Measurements from ENCODE around the gene GMCL2. TPM values are rescaled to one million over a fixed set of nuclear protein-coding genes. Genes with fewer than 3 reads are reported as not detected.

GMCL2 gene
- total RNA-seq, 1 experiment from 2014 or later: not detected

DNA sequence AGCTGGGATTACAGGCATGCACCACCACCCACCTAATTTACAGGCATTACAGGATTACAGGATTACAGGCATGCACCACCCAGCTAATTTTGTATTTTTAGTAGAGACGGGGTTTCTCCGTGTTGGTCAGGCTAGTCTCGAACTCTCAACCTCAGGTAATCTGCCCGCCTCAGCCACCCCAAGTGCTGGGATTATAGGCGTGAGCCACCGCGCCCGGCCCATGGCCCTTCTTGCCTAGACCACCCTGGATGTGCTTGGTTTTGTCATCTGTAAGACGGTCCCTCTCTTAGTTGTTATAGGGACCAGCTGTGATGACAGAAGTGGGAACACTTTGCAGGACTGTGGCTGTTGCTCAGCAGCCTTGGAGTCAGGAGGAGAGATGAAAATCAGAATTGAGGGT, 49.0 kb upstream of the GMCL2 start:
- ChIA-PET CTCF (interaction anchor here (0.6 to 3.3 kb wide), 5 partner anchors 12 to 354 kb away, joined by 3 to 15 read pairs (median 11); partner anchors contain the start of gene COL23A1), POLR2A (interaction anchor here (0.6 kb wide), 1 partner anchor 39 kb away, joined by 3 read pairs; no protein-coding TSS in a partner anchor)
- no peak overlapping the region for H3K4me3 Mint-ChIP-seq
- ATAC-seq (no peak), DNase-seq (ENCODE audit: low spot score) (no peak)
- no peaks in the 10 kb centered on the region for H3K9me3 Mint-ChIP-seq
- TF ChIP-seq, protein P1, sequence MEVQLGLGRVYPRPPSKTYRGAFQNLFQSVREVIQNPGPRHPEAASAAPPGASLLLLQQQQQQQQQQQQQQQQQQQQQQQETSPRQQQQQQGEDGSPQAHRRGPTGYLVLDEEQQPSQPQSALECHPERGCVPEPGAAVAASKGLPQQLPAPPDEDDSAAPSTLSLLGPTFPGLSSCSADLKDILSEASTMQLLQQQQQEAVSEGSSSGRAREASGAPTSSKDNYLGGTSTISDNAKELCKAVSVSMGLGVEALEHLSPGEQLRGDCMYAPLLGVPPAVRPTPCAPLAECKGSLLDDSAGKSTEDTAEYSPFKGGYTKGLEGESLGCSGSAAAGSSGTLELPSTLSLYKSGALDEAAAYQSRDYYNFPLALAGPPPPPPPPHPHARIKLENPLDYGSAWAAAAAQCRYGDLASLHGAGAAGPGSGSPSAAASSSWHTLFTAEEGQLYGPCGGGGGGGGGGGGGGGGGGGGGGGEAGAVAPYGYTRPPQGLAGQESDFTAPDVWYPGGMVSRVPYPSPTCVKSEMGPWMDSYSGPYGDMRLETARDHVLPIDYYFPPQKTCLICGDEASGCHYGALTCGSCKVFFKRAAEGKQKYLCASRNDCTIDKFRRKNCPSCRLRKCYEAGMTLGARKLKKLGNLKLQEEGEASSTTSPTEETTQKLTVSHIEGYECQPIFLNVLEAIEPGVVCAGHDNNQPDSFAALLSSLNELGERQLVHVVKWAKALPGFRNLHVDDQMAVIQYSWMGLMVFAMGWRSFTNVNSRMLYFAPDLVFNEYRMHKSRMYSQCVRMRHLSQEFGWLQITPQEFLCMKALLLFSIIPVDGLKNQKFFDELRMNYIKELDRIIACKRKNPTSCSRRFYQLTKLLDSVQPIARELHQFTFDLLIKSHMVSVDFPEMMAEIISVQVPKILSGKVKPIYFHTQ (CRISPR knock-in tag; IDR thresholded peaks at IDR 0.05): no peak
- TF ChIP-seq MLX (CRISPR knock-in tag; IDR thresholded peaks at IDR 0.05) (no peak), NR3C1 (CRISPR knock-in tag; conservative IDR thresholded peaks at IDR 0.05; ENCODE audit: low read depth) (no peak), TEAD1 (CRISPR knock-in tag; IDR thresholded peaks at IDR 0.05) (no peak), ZNF512 (CRISPR knock-in tag; IDR thresholded peaks at IDR 0.05; ENCODE audit: borderline replicate concordance) (no peak), SOX15 (CRISPR knock-in tag; IDR thresholded peaks at IDR 0.05) (no peak), ZNF671 (CRISPR knock-in tag; IDR thresholded peaks at IDR 0.05) (no peak)
- TF ChIP-seq, protein P2, sequence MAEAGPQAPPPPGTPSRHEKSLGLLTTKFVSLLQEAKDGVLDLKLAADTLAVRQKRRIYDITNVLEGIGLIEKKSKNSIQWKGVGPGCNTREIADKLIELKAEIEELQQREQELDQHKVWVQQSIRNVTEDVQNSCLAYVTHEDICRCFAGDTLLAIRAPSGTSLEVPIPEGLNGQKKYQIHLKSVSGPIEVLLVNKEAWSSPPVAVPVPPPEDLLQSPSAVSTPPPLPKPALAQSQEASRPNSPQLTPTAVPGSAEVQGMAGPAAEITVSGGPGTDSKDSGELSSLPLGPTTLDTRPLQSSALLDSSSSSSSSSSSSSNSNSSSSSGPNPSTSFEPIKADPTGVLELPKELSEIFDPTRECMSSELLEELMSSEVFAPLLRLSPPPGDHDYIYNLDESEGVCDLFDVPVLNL (CRISPR knock-in tag; IDR thresholded peaks at IDR 0.05; ENCODE audit: borderline replicate concordance, low read depth): no peak
- TF ChIP-seq, protein P3, sequence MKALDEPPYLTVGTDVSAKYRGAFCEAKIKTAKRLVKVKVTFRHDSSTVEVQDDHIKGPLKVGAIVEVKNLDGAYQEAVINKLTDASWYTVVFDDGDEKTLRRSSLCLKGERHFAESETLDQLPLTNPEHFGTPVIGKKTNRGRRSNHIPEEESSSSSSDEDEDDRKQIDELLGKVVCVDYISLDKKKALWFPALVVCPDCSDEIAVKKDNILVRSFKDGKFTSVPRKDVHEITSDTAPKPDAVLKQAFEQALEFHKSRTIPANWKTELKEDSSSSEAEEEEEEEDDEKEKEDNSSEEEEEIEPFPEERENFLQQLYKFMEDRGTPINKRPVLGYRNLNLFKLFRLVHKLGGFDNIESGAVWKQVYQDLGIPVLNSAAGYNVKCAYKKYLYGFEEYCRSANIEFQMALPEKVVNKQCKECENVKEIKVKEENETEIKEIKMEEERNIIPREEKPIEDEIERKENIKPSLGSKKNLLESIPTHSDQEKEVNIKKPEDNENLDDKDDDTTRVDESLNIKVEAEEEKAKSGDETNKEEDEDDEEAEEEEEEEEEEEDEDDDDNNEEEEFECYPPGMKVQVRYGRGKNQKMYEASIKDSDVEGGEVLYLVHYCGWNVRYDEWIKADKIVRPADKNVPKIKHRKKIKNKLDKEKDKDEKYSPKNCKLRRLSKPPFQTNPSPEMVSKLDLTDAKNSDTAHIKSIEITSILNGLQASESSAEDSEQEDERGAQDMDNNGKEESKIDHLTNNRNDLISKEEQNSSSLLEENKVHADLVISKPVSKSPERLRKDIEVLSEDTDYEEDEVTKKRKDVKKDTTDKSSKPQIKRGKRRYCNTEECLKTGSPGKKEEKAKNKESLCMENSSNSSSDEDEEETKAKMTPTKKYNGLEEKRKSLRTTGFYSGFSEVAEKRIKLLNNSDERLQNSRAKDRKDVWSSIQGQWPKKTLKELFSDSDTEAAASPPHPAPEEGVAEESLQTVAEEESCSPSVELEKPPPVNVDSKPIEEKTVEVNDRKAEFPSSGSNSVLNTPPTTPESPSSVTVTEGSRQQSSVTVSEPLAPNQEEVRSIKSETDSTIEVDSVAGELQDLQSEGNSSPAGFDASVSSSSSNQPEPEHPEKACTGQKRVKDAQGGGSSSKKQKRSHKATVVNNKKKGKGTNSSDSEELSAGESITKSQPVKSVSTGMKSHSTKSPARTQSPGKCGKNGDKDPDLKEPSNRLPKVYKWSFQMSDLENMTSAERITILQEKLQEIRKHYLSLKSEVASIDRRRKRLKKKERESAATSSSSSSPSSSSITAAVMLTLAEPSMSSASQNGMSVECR (CRISPR knock-in tag; IDR thresholded peaks at IDR 0.05; ENCODE audit: borderline replicate concordance): no peak
- TF ChIP-seq, protein P4, sequence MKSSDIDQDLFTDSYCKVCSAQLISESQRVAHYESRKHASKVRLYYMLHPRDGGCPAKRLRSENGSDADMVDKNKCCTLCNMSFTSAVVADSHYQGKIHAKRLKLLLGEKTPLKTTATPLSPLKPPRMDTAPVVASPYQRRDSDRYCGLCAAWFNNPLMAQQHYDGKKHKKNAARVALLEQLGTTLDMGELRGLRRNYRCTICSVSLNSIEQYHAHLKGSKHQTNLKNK (CRISPR knock-in tag; IDR thresholded peaks at IDR 0.05): no peak
- TF ChIP-seq, protein P5, sequence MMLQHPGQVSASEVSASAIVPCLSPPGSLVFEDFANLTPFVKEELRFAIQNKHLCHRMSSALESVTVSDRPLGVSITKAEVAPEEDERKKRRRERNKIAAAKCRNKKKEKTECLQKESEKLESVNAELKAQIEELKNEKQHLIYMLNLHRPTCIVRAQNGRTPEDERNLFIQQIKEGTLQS (CRISPR knock-in tag; conservative IDR thresholded peaks at IDR 0.05): no peak
- no peak overlapping the region for H3K27ac Mint-ChIP-seq
- H3K36me3 Mint-ChIP-seq: peaks cover 5% of the 10 kb centered on the region
- H3K4me1 Mint-ChIP-seq: peaks cover 21% of the 10 kb centered on the region
- no peaks in the 10 kb centered on the region for H3K27me3 Mint-ChIP-seq (ENCODE audit: low read depth)

- CTCF ChIA-PET: interaction anchor here (0.6 to 3.3 kb wide), 35 partner anchors 8 to 690 kb away, joined by 3 to 24 read pairs (median 5); partner anchors contain the start of genes COL23A1 and ZNF354A
- Mint-ChIP-seq H3K4me1 (peaks cover 24% of the 10 kb centered on the region), H3K9me3 (no peaks in the 10 kb centered on the region), H3K36me3 (peaks cover 9% of the 10 kb centered on the region), H3K4me3 (no peak overlapping the region), H3K27me3 (ENCODE audit: low read depth) (no peaks in the 10 kb centered on the region), H3K27ac (no peak overlapping the region)
- POLR2A ChIA-PET: interaction anchor here (1.2 to 1.4 kb wide), 2 partner anchors 31 to 55 kb away, joined by 3 to 4 read pairs; partner anchors contain the start of gene HNRNPAB
- DNase-seq (ENCODE audit: low spot score) (no peak), ATAC-seq (no peak)
- TF ChIP-seq PREB (CRISPR knock-in tag; IDR thresholded peaks at IDR 0.05; ENCODE audit: borderline replicate concordance) (no peak), FOXP1 (CRISPR knock-in tag; IDR thresholded peaks at IDR 0.05; ENCODE audit: borderline replicate concordance) (no peak), ATF2 (CRISPR knock-in tag; IDR thresholded peaks at IDR 0.05; ENCODE audit: borderline replicate concordance, low read depth) (no peak), ZNF671 (CRISPR knock-in tag; IDR thresholded peaks at IDR 0.05) (no peak), GABPB1 (CRISPR knock-in tag; IDR thresholded peaks at IDR 0.05) (no peak), TP53 (CRISPR knock-in tag; IDR thresholded peaks at IDR 0.05) (no peak), IRF2 (CRISPR knock-in tag; IDR thresholded peaks at IDR 0.05; ENCODE audit: borderline replicate concordance, low read depth) (no peak), CREB1 (CRISPR knock-in tag; IDR thresholded peaks at IDR 0.05) (no peak), ZNF232 (CRISPR knock-in tag; IDR thresholded peaks at IDR 0.05) (no peak), NR1H2 (CRISPR knock-in tag; IDR thresholded peaks at IDR 0.05) (no peak)
Measured at GRCh38 chr5:178235588-178235974, 48.4 kb upstream of the GMCL2 start.

Measured in WTC11 (cell line).